HepG2 (cell line): ENCODE results near the gene FANCG. TPM values are rescaled to one million over a fixed set of nuclear protein-coding genes. Genes with fewer than 3 reads are reported as not detected.

Experiments used
- CBX1 ChIP-seq: IDR thresholded peaks from one replicate; pipeline ENCODE4 v1.6.1; 2016; ENCODE audit warnings: antibody characterized with exemption, low read depth
- HNRNPH1 ChIP-seq: fragments of 200-400 bp; formaldehyde crosslinking; optimal IDR thresholded peaks from 2 replicates; pipeline ENCODE3; 2017; ENCODE audit warnings: mild to moderate bottlenecking, low read depth, low read length
- IKZF4 ChIP-seq: sonication (generic); formaldehyde crosslinking; IDR thresholded peaks from 2 replicates; pipeline ENCODE4 v1.5.1; 2020; ENCODE audit warnings: borderline replicate concordance, mild to moderate bottlenecking, low read depth, missing genetic modification reagents; ENCODE audit errors: not compliant biosample characterization
- JUNB ChIP-seq: sonication (generic); formaldehyde crosslinking; IDR thresholded peaks from 2 replicates; pipeline ENCODE4 v1.8.0; 2022; ENCODE audit warnings: missing genetic modification reagents, mild to moderate bottlenecking, borderline replicate concordance
- KAT8 ChIP-seq: IDR thresholded peaks from 2 replicates; pipeline ENCODE4 v1.6.1; 2016; ENCODE audit warnings: missing genetic modification reagents, missing compliant biosample characterization
- MEIS1 ChIP-seq: sonication (generic); formaldehyde crosslinking; IDR thresholded peaks from 2 replicates; pipeline ENCODE4 v1.9.0; 2021; ENCODE audit warnings: mild to moderate bottlenecking, missing genetic modification reagents, moderate library complexity, borderline replicate concordance
- MNT ChIP-seq: fragments of 450-650 bp; IDR thresholded peaks from 2 replicates; pipeline ENCODE4 v1.6.1; 2016
- NPAS2 ChIP-seq: sonication (generic); formaldehyde crosslinking; IDR thresholded peaks from 2 replicates; pipeline ENCODE4 v1.8.0; 2022; ENCODE audit warnings: mild to moderate bottlenecking, missing genetic modification reagents, borderline replicate concordance
- ONECUT2 ChIP-seq: sonication (generic); formaldehyde crosslinking; IDR thresholded peaks from 2 replicates; pipeline ENCODE4 v1.4.0; 2020; ENCODE audit warnings: missing genetic modification reagents
- PRMT3 ChIP-seq: sonication (generic); formaldehyde crosslinking; IDR thresholded peaks from 2 replicates; pipeline ENCODE4 v1.8.1; 2022; ENCODE audit warnings: low read depth, mild to moderate bottlenecking, moderate library complexity, missing genetic modification reagents, borderline replicate concordance
- SIX4 ChIP-seq: sonication (generic); formaldehyde crosslinking; IDR thresholded peaks from 2 replicates; pipeline ENCODE4 v1.4.0; 2020; ENCODE audit warnings: missing genetic modification reagents
- SRSF1 ChIP-seq: fragments of 200-400 bp; formaldehyde crosslinking; optimal IDR thresholded peaks from 2 replicates; pipeline ENCODE3; 2017; ENCODE audit warnings: mild to moderate bottlenecking, low read depth, low read length, moderate library complexity
- TBX3 ChIP-seq: fragments of 450-650 bp; IDR thresholded peaks from 2 replicates; pipeline ENCODE4 v1.6.1; 2017; ENCODE audit warnings: antibody characterized with exemption, mild to moderate bottlenecking, inconsistent platforms, borderline replicate concordance
- ZBTB7B ChIP-seq: sonication (generic); formaldehyde crosslinking; IDR thresholded peaks from 2 replicates; pipeline ENCODE4 v1.4.0; 2020; ENCODE audit warnings: missing genetic modification reagents
- ZFP36L1 ChIP-seq: sonication (generic); formaldehyde crosslinking; IDR thresholded peaks from 2 replicates; pipeline ENCODE4 v1.8.0; 2022; ENCODE audit warnings: mild to moderate bottlenecking, missing genetic modification reagents, moderate library complexity
- ZFP37 ChIP-seq: sonication (generic); formaldehyde crosslinking; IDR thresholded peaks from 2 replicates; pipeline ENCODE4 v1.4.0; 2020; ENCODE audit warnings: missing genetic modification reagents, borderline replicate concordance
- ZNF234 ChIP-seq: sonication (generic); formaldehyde crosslinking; conservative IDR thresholded peaks from 2 replicates; pipeline ENCODE4 v1.5.1; 2020; ENCODE audit warnings: mild to moderate bottlenecking, missing genetic modification reagents
- ZNF263 ChIP-seq: sonication (generic); formaldehyde crosslinking; IDR thresholded peaks from 2 replicates; pipeline ENCODE4 v1.4.0; 2020; ENCODE audit warnings: missing genetic modification reagents
- ZNF343 ChIP-seq: sonication (generic); formaldehyde crosslinking; IDR thresholded peaks from 2 replicates; pipeline ENCODE4 v1.4.0; 2020; ENCODE audit warnings: mild to moderate bottlenecking, missing genetic modification reagents
- ZNF512 ChIP-seq: sonication (generic); formaldehyde crosslinking; IDR thresholded peaks from 2 replicates; pipeline ENCODE4 v1.4.0; 2020; ENCODE audit warnings: mild to moderate bottlenecking, missing genetic modification reagents
- ZNF775 ChIP-seq: sonication (generic); formaldehyde crosslinking; IDR thresholded peaks from 2 replicates; pipeline ENCODE4 v1.4.0; 2020; ENCODE audit warnings: missing genetic modification reagents, mild to moderate bottlenecking, moderate library complexity, borderline replicate concordance
- ZXDC ChIP-seq: sonication (generic); formaldehyde crosslinking; IDR thresholded peaks from 2 replicates; pipeline ENCODE4 v1.5.0; 2020; ENCODE audit warnings: mild to moderate bottlenecking, missing genetic modification reagents
- polyA plus RNA-seq, 8 experiments: library from polyadenylated mRNA; depleted of rRNA in 3 of 8; stranded (reverse) in 7 of 8; unstranded in 1 of 8; fragments of >200 nt; fragmentation: Illumina TruSeq in 4 of 8; extraction: Trizol in 4 of 8; gene quantifications; 2 replicates each; pipeline versions ENCODE4 v1.2.1 to v1.2.3, GENCODE V29; 2011 to 2016; ENCODE audit warnings: low read depth in 4 of 8, missing spikeins in 1 of 8, mixed read lengths in 1 of 8; ENCODE audit not compliant: insufficient read depth in 1 of 8
- total RNA-seq, 5 experiments: library from RNA; depleted of rRNA; stranded (reverse); fragments of >200 nt; fragmentation: Illumina TruSeq; extraction: Trizol; gene quantifications; 2 replicates each; pipeline ENCODE4 v1.2.3, GENCODE V29; 2016; ENCODE audit warnings: low read depth in 1 of 5

The FANCG gene
- total and polyA plus RNA-seq, 2 of the 13 experiments (the other 11 are each of a cell fraction or from before 2014, with no cell fraction given), result 14.4 to 45.1 TPM

GRCh38 chr9:35102769-35103659, 23.3 kb upstream of the FANCG start, which contains the start of gene STOML2 (continued):
- TF ChIP-seq NPAS2 (no peak), ZFP36L1 (no peak), JUNB (CRISPR knock-in tag) (peak; percentile 66; the same call in 1 of the 2 replicates), SRSF1 (peak; percentile 59), MEIS1 (CRISPR knock-in tag) (0 out of 2 replicates have a peak, but pooled peaks have one; percentile 29), ZNF234 (CRISPR knock-in tag) (no peak), HNRNPH1 (no peak), KAT8 (CRISPR knock-in tag) (peak; percentile 99), ZNF263 (CRISPR knock-in tag) (peak; percentile 66; the same call in 1 of the 2 replicates), ZNF775 (CRISPR knock-in tag) (no peak), ONECUT2 (CRISPR knock-in tag) (no peak), ZNF512 (CRISPR knock-in tag) (peak; percentile 51; the same call in 1 of the 2 replicates), SIX4 (CRISPR knock-in tag) (peak; percentile 62; the same call in 1 of the 2 replicates), CBX1 (peak; percentile 93), ZNF343 (CRISPR knock-in tag) (no peak), ZXDC (CRISPR knock-in tag) (peak; percentile 58; the same call in 1 of the 2 replicates), PRMT3 (no peak), TBX3 (no peak), ZBTB7B (CRISPR knock-in tag) (no peak), ZFP37 (peak; percentile 80; the same call in 1 of the 2 replicates), MNT (peak; percentile 39; the same call in 1 of the 2 replicates), IKZF4 (no peak)
